PC-9 (cell line): ENCODE results near the gene SIPA1. TPM values are rescaled to one million over a fixed set of nuclear protein-coding genes. Genes with fewer than 3 reads are reported as not detected.
A peak's percentile ranks its signal among the peaks of the same experiment; 100 is the strongest.

Source experiments
- BruUV-seq: library from RNA; stranded (reverse); fragments of 400-500 nt; replicated peaks from 2 replicates; lab custom pipeline; 2021; lab: Mats Ljungman, UMichigan
- CTCF ChIA-PET: fragments of 300-600 bp; sonication (Branson Sonifier 250); formaldehyde crosslinking; loops from one replicate; lab custom pipeline; 2022; ENCODE audit warnings: antibody characterized with exemption; lab: Charles Lee
- POLR2A ChIA-PET: fragments of 300-600 bp; sonication (Branson Sonifier 250); formaldehyde crosslinking; loops from one replicate; lab custom pipeline; 2022; ENCODE audit warnings: antibody characterized with exemption; ENCODE audit not compliant: unreplicated experiment; lab: Charles Lee
- DNase-seq, 2 experiments: peaks; one replicate each; pipeline versions ENCODE4 v3.0.0 to v3.0.0-alpha.2; 2015 to 2022; ENCODE audit warnings: mixed read lengths in 1 of 2
- H2AFZ ChIP-seq: fragments of 200-600 bp; sonication (generic); 2 replicates; pipeline ENCODE4 v1.8.1; 2017; ENCODE audit warnings: antibody characterized with exemption
- H3F3A ChIP-seq: fragments of 200-600 bp; sonication (generic); 2 replicates; pipeline ENCODE4 v1.8.1; 2017; ENCODE audit warnings: antibody characterized with exemption, mild to moderate bottlenecking, low read depth; ENCODE audit not compliant: insufficient read depth
- H3K27ac ChIP-seq: fragments of 200-600 bp; sonication (generic); 2 replicates; pipeline ENCODE4 v1.6.1; 2016; ENCODE audit warnings: mixed run types
- H3K27me3 ChIP-seq: fragments of 200-600 bp; sonication (generic); 2 replicates; pipeline ENCODE4 v1.6.1; 2016; ENCODE audit warnings: low read depth, mixed run types; ENCODE audit not compliant: insufficient read depth
- H3K36me3 ChIP-seq: fragments of 200-600 bp; sonication (generic); 2 replicates; pipeline ENCODE4 v1.6.1; 2016; ENCODE audit warnings: low read depth, mixed run types
- H3K4me1 ChIP-seq: fragments of 200-600 bp; sonication (generic); replicated peaks from 2 replicates; pipeline ENCODE4 v1.6.1; 2016; ENCODE audit warnings: mixed run types; ENCODE audit not compliant: insufficient read depth
- H3K4me2 ChIP-seq: fragments of 200-600 bp; sonication (generic); 2 replicates; pipeline ENCODE4 v1.6.1; 2017; ENCODE audit warnings: mixed run types
- H3K4me3 ChIP-seq: fragments of 200-600 bp; sonication (generic); 2 replicates; pipeline ENCODE4 v1.6.1; 2016; ENCODE audit warnings: mixed run types
- H3K79me2 ChIP-seq: fragments of 200-600 bp; sonication (generic); 2 replicates; pipeline ENCODE4 v1.6.1; 2017; ENCODE audit warnings: low read depth, mixed run types
- H3K9me2 ChIP-seq: fragments of 200-600 bp; sonication (generic); 2 replicates; pipeline ENCODE4 v1.8.1; 2017; ENCODE audit warnings: mild to moderate bottlenecking; ENCODE audit not compliant: insufficient read depth
- H3K9me3 ChIP-seq: fragments of 200-600 bp; sonication (generic); 2 replicates; pipeline ENCODE4 v1.8.1; 2016; ENCODE audit warnings: low read depth; ENCODE audit not compliant: insufficient read depth
- H4K20me1 ChIP-seq: fragments of 200-600 bp; sonication (generic); 2 replicates; pipeline ENCODE4 v1.8.1; 2017; ENCODE audit not compliant: insufficient read depth
- CTCF ChIP-seq: fragments of 200-600 bp; sonication (generic); conservative IDR thresholded peaks from 2 replicates; pipeline ENCODE4 v1.6.1; 2017; ENCODE audit warnings: mixed run types, antibody characterized with exemption, mild to moderate bottlenecking, moderate library complexity
- EZH2 ChIP-seq: fragments of 200-600 bp; sonication (generic); IDR thresholded peaks from 2 replicates; pipeline ENCODE4 v1.8.0; 2017; ENCODE audit warnings: antibody characterized with exemption, low read depth
- intact Hi-C: fragments of 100-400 bp; cut with micrococcal nuclease; formaldehyde crosslinking; loops from one replicate; pipeline ENCODE4 v1.10.0; 2022; ENCODE audit not compliant: unreplicated experiment
- total RNA-seq: library from RNA; stranded (reverse); gene quantifications from 2 replicates; pipeline ENCODE4 v1.2.3, GENCODE V29; 2021

Gene SIPA1
- total RNA-seq, 1 experiment from 2014 or later = 65.6 TPM

- Histone ChIP-seq H2AFZ (peak within 1 kb of the TSS; percentile 85), H3K9me2 (no peaks in the 10 kb centered on the region), H3K4me2 (peak within 1 kb of the TSS; percentile 99), H3K4me3 (peak within 1 kb of the TSS; percentile 93), H3K4me1 (peaks cover 27% of the 10 kb centered on the region; the same call in 1 of the 2 replicates), H3F3A (peaks cover 14% of the 10 kb centered on the region), H3K27ac (peak within 1 kb of the TSS; percentile 64), H3K27me3 (no peaks in the 10 kb centered on the region), H3K9me3 (no peaks in the 10 kb centered on the region), H3K79me2 (peaks cover 81% of the 10 kb centered on the region), H4K20me1 (peaks cover 38% of the 10 kb centered on the region), H3K36me3 (peaks cover 9% of the 10 kb centered on the region)
- TF ChIP-seq CTCF (no peak), EZH2 (no peak)
- intact Hi-C loops = loop anchor here (1.0 to 5.0 kb wide), 8 partner anchors 23 to 243 kb away; partner anchors contain the start of genes CFL1, SIPA1 and ZNRD2
- ChIA-PET CTCF (interaction anchor here (0.6 to 1.0 kb wide), 3 partner anchors 43 to 198 kb away, joined by 4 to 7 read pairs (median 4); partner anchors contain the start of gene FAM89B), POLR2A (interaction anchor here (0.5 to 1.2 kb wide), 17 partner anchors 20 to 521 kb away, joined by 3 to 30 read pairs (median 4); partner anchors contain the start of genes EHBP1L1, KCNK7, MALAT1 and MUS81)
- peak; percentile 100 for DNase-seq
- BruUV-seq = no TSS peak
These were observed 22.5 kb upstream of the SIPA1 start, which contains the start of gene PCNX3 for GRCh38 chr11:65615229-65615949. TSS of gene PCNX3 (plus strand) at chr11:65615776. CDS start at chr11:65616312, 536 bp downstream.

- H3K36me3 ChIP-seq = peaks cover 9% of the 10 kb centered on the region
- DNase-seq = peak in 1 of 2 experiments; percentile 52
- peaks cover 14% of the 10 kb centered on the region for H3F3A ChIP-seq
- TF ChIP-seq CTCF (no peak), EZH2 (no peak)
- no peaks in the 10 kb centered on the region for H3K27me3 ChIP-seq
- intact Hi-C loops = loop anchor here (1.0 to 5.0 kb wide), 8 partner anchors 22 to 243 kb away; partner anchors contain the start of genes CFL1, SIPA1 and ZNRD2
- H3K27ac ChIP-seq = peak overlapping the region; percentile 64
- H3K4me2 ChIP-seq = peak overlapping the region; percentile 99
- H3K4me3 ChIP-seq = peak overlapping the region; percentile 93
- POLR2A ChIA-PET = interaction anchor here (0.5 to 1.1 kb wide), 6 partner anchors 20 to 232 kb away, joined by 3 to 15 read pairs (median 4); partner anchors contain the start of genes EHBP1L1, KCNK7 and MALAT1
- H3K9me2 ChIP-seq = no peaks in the 10 kb centered on the region
- peaks cover 44% of the 10 kb centered on the region for H4K20me1 ChIP-seq
- BruUV-seq = no TSS peak
- peaks cover 75% of the 10 kb centered on the region for H3K79me2 ChIP-seq
- H3K9me3 ChIP-seq = no peaks in the 10 kb centered on the region
- CTCF ChIA-PET = no interaction called here
- peaks cover 27% of the 10 kb centered on the region; the same call in 1 of the 2 replicates for H3K4me1 ChIP-seq
- 0 out of 2 replicates have a peak overlapping the region, but pooled peaks have one; percentile 45 for H2AFZ ChIP-seq
These were observed 21.8 kb upstream of the SIPA1 start for GRCh38 chr11:65615950-65616574.

- Histone ChIP-seq H3K4me1 (peaks cover 27% of the 10 kb centered on the region; the same call in 1 of the 2 replicates), H3K4me3 (peak overlapping the region; percentile 93), H4K20me1 (peaks cover 47% of the 10 kb centered on the region), H3K9me3 (no peaks in the 10 kb centered on the region), H3K27me3 (no peaks in the 10 kb centered on the region), H2AFZ (no peak overlapping the region), H3K4me2 (peak overlapping the region; percentile 99), H3K9me2 (no peaks in the 10 kb centered on the region), H3F3A (peaks cover 14% of the 10 kb centered on the region), H3K27ac (peak overlapping the region; percentile 49; the same call in 1 of the 2 replicates), H3K36me3 (peaks cover 9% of the 10 kb centered on the region), H3K79me2 (peaks cover 71% of the 10 kb centered on the region)
- TF ChIP-seq EZH2 (no peak), CTCF (no peak)
- ChIA-PET CTCF (no interaction called here), POLR2A (interaction anchor here (0.6 kb wide), 2 partner anchors 50 to 57 kb away, joined by 4 to 8 read pairs; no protein-coding TSS in a partner anchor)
- no peak for DNase-seq
- TSS peak; percentile 24 for BruUV-seq
- intact Hi-C loops = loop anchor here (5.0 kb wide), 1 partner anchor 36 kb away; no protein-coding TSS in a partner anchor
These were observed 21.3 kb upstream of the SIPA1 start for GRCh38 chr11:65616575-65617001.
